CD4-positive, alpha-beta T cell treated with Interleukin-4 for 1 hour (primary cell): ENCODE data around the gene STRIP1.

Experiments used
- DNase-seq, 2 donors: peaks; one replicate each; pipeline ENCODE4 v3.0.0-alpha.2; 2020 to 2022

STRIP1 gene

GRCh38 chr1:110051262-110051648 is 16.8 kb downstream of the STRIP1 start:
- DNase-seq, result no peak

GRCh38 chr1:110053552-110054428 is 19.4 kb downstream of the STRIP1 start:
- DNase-seq, result peak; percentile 48 to 60

GRCh38 chr1:110055493-110056284 is 21.3 kb downstream of the STRIP1 start:
- DNase-seq, result no peak

DNA sequence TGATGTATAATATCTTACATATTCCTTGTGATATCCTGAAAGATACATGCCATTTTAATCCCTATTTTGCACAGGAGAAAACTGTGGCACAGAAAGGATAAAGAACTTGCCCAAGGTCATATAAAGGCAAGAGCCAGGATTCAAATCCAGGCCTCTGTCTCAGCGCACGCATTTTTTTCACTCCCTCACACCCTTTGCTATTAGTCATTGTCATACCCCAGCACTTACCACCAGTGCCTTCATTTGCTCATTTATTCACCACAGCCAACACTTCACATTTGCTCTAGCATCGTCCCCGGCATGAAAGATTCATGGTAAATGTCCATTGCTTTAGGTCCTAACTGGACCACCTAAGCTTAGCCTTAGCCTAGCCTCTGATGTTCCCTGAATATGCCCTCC is 21.9 kb downstream of the STRIP1 start:
- DNase-seq, result no peak

DNA sequence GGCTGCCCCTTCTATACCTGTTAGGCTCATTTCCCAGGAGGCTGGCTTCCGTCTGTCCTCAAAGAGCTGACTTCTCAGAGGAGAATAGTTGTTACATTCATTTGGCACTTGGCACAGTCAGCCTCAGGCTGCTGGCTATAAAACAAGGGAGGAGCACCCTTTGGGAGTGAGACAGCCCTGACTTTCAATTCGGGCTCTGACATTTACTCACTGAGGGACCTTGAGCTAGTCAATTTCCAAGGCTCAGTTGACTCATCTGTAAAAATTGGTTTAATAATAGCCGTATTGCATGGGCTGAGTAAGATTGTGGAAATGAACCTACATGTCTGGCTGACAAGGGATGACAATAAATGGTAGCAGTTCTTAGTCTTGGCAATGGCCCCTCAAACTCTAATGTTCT is 22.4 kb downstream of the STRIP1 start:
- no peak for DNase-seq

DNA sequence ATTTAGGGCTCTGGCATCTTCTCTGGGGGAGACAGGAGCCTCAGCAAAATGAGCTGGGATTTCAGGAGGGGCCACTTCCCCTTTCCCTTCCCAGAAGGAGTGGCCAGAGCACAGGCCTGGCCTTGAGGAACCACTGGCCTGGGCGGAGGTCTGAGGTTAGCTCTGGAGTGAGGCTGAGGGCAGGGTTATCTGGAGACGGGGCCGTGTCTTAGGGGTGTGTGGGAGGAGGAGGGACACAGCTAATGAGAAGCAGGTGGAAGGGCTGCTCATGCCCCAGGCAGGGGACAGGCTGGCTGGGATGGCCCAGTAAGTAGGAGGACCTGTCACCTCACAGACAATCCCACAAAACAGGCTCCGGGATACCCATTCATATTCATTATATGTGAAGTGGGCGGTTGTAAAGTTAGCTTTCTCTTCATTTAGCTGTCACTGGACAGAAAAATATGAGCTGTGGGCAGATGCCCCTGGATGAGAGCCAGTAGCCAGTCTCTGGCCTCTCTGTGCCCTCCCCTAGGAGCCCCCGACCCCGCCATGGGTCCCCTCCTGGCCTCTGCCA is 23.6 kb downstream of the STRIP1 start:
- no peak for DNase-seq

DNA sequence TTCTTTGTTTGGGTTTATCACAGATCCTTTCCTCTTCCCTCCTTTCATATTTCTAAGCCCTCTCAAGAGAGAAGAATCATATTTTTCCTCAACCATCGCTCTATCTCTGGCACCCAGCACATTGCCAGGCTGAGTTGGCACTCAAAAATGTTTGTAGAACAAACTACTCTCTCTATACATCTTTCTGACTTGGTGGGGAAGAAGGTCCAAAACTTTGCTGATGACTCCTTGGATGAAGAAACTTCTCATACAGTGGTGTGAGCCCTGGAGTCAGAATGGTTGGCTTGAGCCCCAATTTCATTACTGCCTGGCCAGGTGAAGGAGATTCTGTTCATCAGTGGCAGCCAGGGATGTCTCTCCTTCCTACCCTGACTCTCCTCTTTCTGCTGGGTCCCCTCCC is 24.2 kb downstream of the STRIP1 start:
- DNase-seq, result no peak

DNA sequence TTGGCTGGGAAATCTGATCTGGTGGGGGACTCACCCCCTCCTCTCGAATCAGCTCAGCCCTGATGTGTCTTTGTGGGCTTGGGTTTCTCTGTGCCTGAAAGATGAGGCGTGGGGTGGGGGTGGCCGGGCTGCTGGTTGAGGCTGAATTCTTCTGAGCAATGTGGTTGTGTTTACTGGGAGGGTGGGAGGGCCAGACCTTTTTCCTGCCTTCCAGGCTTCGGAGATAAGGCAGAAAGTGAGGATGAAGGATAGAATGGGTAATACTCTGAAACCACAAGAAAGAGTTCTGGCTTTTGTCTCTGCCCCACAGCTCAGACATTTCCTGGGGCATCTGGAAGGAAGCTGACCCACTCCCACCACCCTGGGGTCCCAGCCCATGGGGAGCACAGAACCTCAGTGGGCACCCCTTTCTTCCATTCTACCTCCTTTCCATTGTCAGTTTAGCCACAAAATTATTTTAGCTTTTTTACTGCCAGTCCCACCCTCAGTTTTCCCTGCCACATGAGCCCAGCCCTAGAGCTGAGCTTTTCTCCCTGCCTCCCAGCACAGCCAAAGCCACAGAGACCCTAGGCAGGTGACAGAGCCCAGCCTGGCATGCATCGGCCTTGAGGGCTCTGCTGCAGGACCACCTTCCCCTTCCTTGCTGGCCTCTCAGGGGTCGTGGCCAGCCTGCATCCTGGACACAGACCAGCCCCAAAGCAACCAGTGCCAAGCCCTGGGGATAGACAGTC is 24.9 kb downstream of the STRIP1 start:
- DNase-seq, result no peak

GRCh38 chr1:110060034-110060661 is 25.7 kb downstream of the STRIP1 start:
- peak; percentile 62 to 69 for DNase-seq

DNA sequence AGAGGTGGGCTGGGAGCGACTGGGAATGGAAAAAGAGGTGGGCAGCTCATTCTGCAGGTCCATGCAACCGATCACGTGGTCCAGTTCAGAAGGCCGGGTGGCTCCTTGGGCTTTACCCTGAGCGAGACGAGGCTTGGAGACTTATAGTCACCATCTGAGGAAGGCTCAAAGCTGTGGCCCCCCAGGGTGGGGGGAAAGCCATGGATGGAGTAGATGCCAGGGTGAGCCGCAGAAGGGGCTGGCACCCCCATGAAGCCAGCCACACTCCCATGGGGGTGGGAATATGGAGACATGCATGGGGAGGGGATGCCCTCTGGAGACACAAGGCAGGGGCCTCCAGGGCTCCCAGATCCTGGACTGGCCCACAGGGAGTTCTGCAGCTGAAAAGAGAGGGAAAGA is 26.2 kb downstream of the STRIP1 start:
- no peak for DNase-seq

- no peak for DNase-seq
Observed at GRCh38 chr1:110061341-110061740, 26.9 kb downstream of the STRIP1 start.

DNA sequence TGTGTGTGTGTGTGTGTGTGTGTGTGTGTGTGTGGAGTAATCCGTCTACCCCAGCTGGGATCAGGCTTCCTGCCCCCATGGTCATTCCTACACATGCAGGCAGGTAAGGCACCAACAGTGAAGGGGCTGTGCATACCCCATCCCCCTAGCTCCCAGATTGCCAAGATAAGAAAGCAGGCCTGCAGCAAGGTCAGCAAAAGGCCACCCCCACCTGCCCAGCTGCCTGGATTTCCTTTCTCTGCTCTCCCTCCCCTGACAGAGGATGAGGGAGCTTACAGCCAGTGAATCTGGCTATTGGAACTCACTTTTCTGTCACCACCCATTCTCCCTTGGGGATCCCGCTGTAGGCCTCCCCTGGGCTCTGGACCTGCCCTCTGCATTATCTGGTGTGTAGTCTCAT is 28.2 kb downstream of the STRIP1 start:
- no peak for DNase-seq

DNA sequence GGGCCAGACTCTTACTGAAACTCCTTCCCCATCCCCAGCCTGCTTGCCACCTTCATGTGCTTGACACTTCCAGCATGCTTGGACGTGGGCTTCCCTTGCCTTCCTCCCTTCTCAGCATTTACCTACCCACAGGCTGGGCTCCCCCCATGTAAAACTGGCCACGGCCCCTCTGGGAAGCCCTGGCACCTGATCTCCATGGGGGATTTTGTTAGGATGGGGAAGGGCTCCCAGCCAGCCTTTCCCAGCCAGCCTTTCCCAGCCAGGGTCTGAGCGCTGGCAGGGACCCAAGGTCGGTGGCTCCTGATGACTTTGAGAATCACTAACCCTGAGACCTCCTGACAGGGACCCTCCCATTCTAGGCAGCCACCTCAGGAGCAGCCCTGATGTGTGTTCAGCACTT is 29.4 kb downstream of the STRIP1 start:
- no peak for DNase-seq

DNA sequence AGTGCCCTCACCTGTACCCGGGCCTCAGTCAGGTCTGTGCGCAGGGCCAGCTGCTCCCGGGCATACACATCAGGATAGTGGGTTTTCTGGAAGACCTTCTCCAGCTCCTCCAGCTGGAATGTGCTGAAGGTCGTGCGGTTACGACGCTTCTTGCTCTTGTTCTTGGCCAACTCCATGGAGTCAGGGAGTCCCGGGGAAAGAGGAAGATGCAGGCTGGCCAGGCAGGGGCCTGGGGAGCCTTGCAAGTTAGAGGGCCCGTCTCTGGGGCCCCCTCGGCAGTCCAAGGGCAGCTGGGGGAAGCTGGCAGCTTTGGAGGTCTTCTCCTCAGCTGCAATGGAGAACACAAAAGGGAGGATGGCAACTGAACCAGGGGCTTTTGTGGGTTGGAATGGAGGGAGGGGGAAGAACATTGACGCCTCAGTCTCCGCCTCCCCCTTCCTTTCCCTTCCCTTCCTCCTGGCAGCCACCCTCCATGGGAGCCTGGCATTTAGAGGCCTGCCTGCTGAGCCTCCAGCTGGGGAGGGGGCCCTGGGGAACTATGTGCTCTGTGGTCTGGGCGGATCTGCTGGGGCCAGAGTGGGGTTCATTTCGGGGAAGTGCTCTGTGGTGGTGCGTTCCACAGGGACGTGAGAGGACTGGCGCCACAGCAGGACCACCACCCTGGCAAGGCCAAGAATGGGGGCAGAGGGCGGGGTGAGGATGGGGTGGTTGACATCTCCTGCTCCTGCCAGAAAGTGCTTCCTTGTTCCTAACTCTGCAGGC is 30.3 kb downstream of the STRIP1 start:
- no peak for DNase-seq

- DNase-seq, result no peak
Observed at GRCh38 chr1:110065841-110066240, 31.4 kb downstream of the STRIP1 start.

GRCh38 chr1:110067479-110067892 is 33.1 kb downstream of the STRIP1 start:
- no peak for DNase-seq

- no peak for DNase-seq
Observed at GRCh38 chr1:110067893-110068645, 33.6 kb downstream of the STRIP1 start.

- DNase-seq, result peak in 1 of 2 donors; percentile 20
Observed at GRCh38 chr1:110068646-110069403, 34.4 kb downstream of the STRIP1 start.

DNA sequence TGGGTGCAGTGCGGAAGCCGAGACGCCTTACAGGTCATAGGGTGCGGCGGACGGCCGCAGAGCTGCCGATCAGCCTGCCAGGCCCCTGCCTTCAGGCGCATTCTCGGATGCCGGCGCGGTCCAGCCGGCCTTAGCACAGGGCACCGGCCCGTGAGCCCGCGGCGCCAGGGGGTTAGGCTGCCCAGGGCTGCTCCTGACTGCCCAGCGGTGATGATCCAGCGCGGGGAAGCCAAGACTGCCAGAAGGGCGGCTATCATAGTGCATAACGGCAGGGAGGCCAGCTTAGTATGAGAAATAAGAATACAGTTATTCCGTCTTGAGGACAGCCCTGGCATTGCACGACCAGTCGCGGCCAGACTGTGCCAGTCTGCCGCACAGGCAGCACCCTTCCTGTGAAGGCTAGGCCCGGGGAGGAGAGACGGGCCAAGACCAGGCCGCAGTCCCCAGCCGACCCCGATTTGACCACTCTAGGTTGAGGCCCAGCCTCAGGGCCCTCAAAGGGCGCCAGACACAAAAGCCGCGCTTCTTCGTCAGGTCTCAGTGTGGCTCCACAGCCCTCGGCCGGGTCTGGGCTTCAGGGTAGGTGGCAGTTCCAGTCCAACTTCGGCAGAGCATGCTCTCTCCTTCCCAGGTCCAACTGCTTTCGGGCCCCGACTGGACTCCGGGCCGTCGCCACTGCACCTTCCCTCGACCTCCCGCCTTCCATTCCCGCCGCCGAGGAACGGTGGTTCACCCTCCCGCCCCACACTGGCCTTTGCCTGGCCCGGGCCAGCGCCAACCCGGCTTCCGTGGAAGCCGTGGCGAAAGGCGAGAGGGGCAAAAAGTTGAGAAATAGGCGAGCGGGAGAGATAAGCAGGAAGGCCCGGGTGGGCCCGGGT is 35.2 kb downstream of the STRIP1 start:
- DNase-seq, result no peak
